SK-N-SH treated with all-trans-retinoic acid at 6 μM for 48 hours (cell line): ENCODE measurements around the gene RBM4.
"Not testable (repeated sequence)": the region's sequence is repeated elsewhere in the genome, so short reads cannot be mapped to it uniquely, and the experiment has no call there.

ENCODE experiments used
- ATAC-seq: fragments of 200-7000 bp; cut with Tn5 transposase; 3 replicates; pipeline ENCODE4 v1.9.1; 2020; ENCODE audit warnings: mild to moderate bottlenecking, moderate library complexity
- ARNTL ChIP-seq: fragments of 450-650 bp; formaldehyde crosslinking; IDR thresholded peaks from 2 replicates; pipeline ENCODE4 v1.5.0; 2020; ENCODE audit warnings: low read depth, mild to moderate bottlenecking, moderate library complexity, borderline replicate concordance
- BACH2 ChIP-seq: fragments of 250-450 bp; sonication (Bioruptor Pico); IDR thresholded peaks from 2 replicates; pipeline ENCODE4 v1.9.0; 2021; ENCODE audit warnings: mild to moderate bottlenecking, borderline replicate concordance
- CREB5 ChIP-seq: fragments of 250-450 bp; sonication (Bioruptor Pico); IDR thresholded peaks from 2 replicates; pipeline ENCODE4 v1.5.1; 2020; ENCODE audit warnings: low read depth, mild to moderate bottlenecking, moderate library complexity
- CSDC2 ChIP-seq: fragments of 250-450 bp; sonication (Bioruptor Pico); IDR thresholded peaks from 2 replicates; pipeline ENCODE4 v1.5.0; 2020; ENCODE audit warnings: mild to moderate bottlenecking, moderate library complexity
- CSRNP3 ChIP-seq: fragments of 250-450 bp; sonication (Bioruptor Pico); IDR thresholded peaks from 2 replicates; pipeline ENCODE4 v1.5.1; 2021; ENCODE audit warnings: mild to moderate bottlenecking, moderate library complexity
- ESRRG ChIP-seq: fragments of 250-450 bp; sonication (Bioruptor Pico); IDR thresholded peaks from 2 replicates; pipeline ENCODE4 v1.6.1; 2021; ENCODE audit warnings: mild to moderate bottlenecking
- ISL1 ChIP-seq: fragments of 250-450 bp; sonication (Bioruptor Pico); IDR thresholded peaks from 2 replicates; pipeline ENCODE4 v2.1.2; 2022; ENCODE audit warnings: mild to moderate bottlenecking, moderate library complexity
- PATZ1 ChIP-seq: fragments of 250-450 bp; sonication (Bioruptor Pico); IDR thresholded peaks from 2 replicates; pipeline ENCODE4 v1.8.0; 2020; ENCODE audit warnings: mild to moderate bottlenecking, moderate library complexity, borderline replicate concordance
- POU6F1 ChIP-seq: fragments of 250-450 bp; sonication (Bioruptor Pico); IDR thresholded peaks from 2 replicates; pipeline ENCODE4 v1.8.0; 2021; ENCODE audit warnings: low read depth, mild to moderate bottlenecking, moderate library complexity, borderline replicate concordance
- PPARA ChIP-seq: fragments of 250-450 bp; sonication (Bioruptor Pico); IDR thresholded peaks from 2 replicates; pipeline ENCODE4 v1.5.0; 2020; ENCODE audit warnings: mild to moderate bottlenecking, borderline replicate concordance
- RARB ChIP-seq: fragments of 250-450 bp; sonication (Bioruptor Pico); IDR thresholded peaks from 2 replicates; pipeline ENCODE4 v1.8.0; 2021; ENCODE audit warnings: mild to moderate bottlenecking, moderate library complexity
- SNAI2 ChIP-seq: fragments of 250-450 bp; sonication (Bioruptor Pico); IDR thresholded peaks from 2 replicates; pipeline ENCODE4 v1.5.0; 2020; ENCODE audit warnings: mild to moderate bottlenecking, moderate library complexity
- TCF4 ChIP-seq: fragments of 250-450 bp; sonication (Bioruptor Pico); IDR thresholded peaks from 2 replicates; pipeline ENCODE4 v1.8.0; 2021; ENCODE audit warnings: mild to moderate bottlenecking, moderate library complexity, borderline replicate concordance
- ZC3H10 ChIP-seq: fragments of 250-450 bp; sonication (Bioruptor Pico); IDR thresholded peaks from 2 replicates; pipeline ENCODE4 v1.5.1; 2021; ENCODE audit warnings: mild to moderate bottlenecking, moderate library complexity
- ZFP30 ChIP-seq: fragments of 450-650 bp; formaldehyde crosslinking; IDR thresholded peaks from 2 replicates; pipeline ENCODE4 v1.5.0; 2022; ENCODE audit warnings: mild to moderate bottlenecking, moderate library complexity
- ZNF565 ChIP-seq: fragments of 450-650 bp; formaldehyde crosslinking; conservative IDR thresholded peaks from 2 replicates; pipeline ENCODE4 v1.5.0; 2020; ENCODE audit warnings: low read depth, mild to moderate bottlenecking, moderate library complexity
- ZNF70 ChIP-seq: fragments of 450-650 bp; formaldehyde crosslinking; IDR thresholded peaks from 2 replicates; pipeline ENCODE4 v1.5.0; 2020; ENCODE audit warnings: mild to moderate bottlenecking, moderate library complexity

Gene RBM4

GRCh38 chr11:66600631-66601233 is 37.8 kb upstream of the RBM4 start (continued):
- TF ChIP-seq PATZ1 (no peak), TCF4 (CRISPR knock-in tag) (no peak), ZNF565 (no peak), CSDC2 (CRISPR knock-in tag) (no peak), SNAI2 (CRISPR knock-in tag) (no peak)

- no peak for ATAC-seq
- TF ChIP-seq BACH2 (CRISPR knock-in tag), result no peak
- no peak for TF ChIP-seq TCF4 (CRISPR knock-in tag)
- no peak for TF ChIP-seq ZNF565
- TF ChIP-seq ZNF70, result no peak
- no peak for TF ChIP-seq POU6F1
- TF ChIP-seq ZC3H10, result no peak
Observed at GRCh38 chr11:66603072-66603471, 35.4 kb upstream of the RBM4 start.

- no peak for ATAC-seq
- no peak for TF ChIP-seq ARNTL
Observed at GRCh38 chr11:66604155-66604554, 34.3 kb upstream of the RBM4 start.

- not testable (repeated sequence) for ATAC-seq
Observed at GRCh38 chr11:66606608-66607007, 31.9 kb upstream of the RBM4 start.

GRCh38 chr11:66607126-66607834 is 31.2 kb upstream of the RBM4 start:
- ATAC-seq, result peak; percentile 34; the same call in 2 of the 3 replicates
- TF ChIP-seq ZNF70 (no peak), CREB5 (CRISPR knock-in tag) (no peak)

GRCh38 chr11:66609721-66610617 is 28.5 kb upstream of the RBM4 start:
- TF ChIP-seq ZFP30, result no peak
- ATAC-seq, result no peak

GRCh38 chr11:66612458-66612857 is 26.0 kb upstream of the RBM4 start:
- no peak for ATAC-seq
- TF ChIP-seq ISL1, result no peak
- no peak for TF ChIP-seq ESRRG (CRISPR knock-in tag)
- TF ChIP-seq PATZ1, result no peak
- no peak for TF ChIP-seq CREB5 (CRISPR knock-in tag)
- no peak for TF ChIP-seq RARB (CRISPR knock-in tag)
- TF ChIP-seq BACH2 (CRISPR knock-in tag), result no peak
- no peak for TF ChIP-seq CSRNP3 (CRISPR knock-in tag)
- TF ChIP-seq ARNTL, result no peak
- no peak for TF ChIP-seq PPARA (CRISPR knock-in tag)
